Endothelial cell of umbilical vein (primary cell): ENCODE measurements around the gene AP1B1. TPM values are rescaled to one million over a fixed set of nuclear protein-coding genes. Genes with fewer than 3 reads are reported as not detected.

Experiments
- BruUV-seq: library from RNA; stranded (reverse); fragments of 400-500 nt; replicated peaks from 2 replicates; lab custom pipeline; 2021; lab: Mats Ljungman, UMichigan
- CTCF ChIA-PET: fragments of 300-600, 350-600 bp; sonication (Branson Sonifier 250); formaldehyde crosslinking; loops from one replicate; lab custom pipeline; 2021; ENCODE audit warnings: antibody characterized with exemption, inconsistent platforms; lab: Charles Lee
- POLR2A ChIA-PET: fragments of 300-600, 350-600 bp; sonication (Branson Sonifier 250); formaldehyde crosslinking; loops from one replicate; lab custom pipeline; 2021; ENCODE audit warnings: antibody characterized with exemption, inconsistent platforms; lab: Charles Lee
- DNase-seq: peaks from one replicate; pipeline ENCODE4 v3.0.0-alpha.2; 2011; ENCODE audit warnings: low read depth, low spot score
- FAIRE-seq: peaks from 2 replicates; lab custom pipeline; 2011; peaks lifted over from hg19 to GRCh38; lab: Jason Lieb, UNC
- H2AFZ ChIP-seq: 2 replicates; pipeline ENCODE4 v1.6.0; 2012; ENCODE audit warnings: low read depth, low read length, control low read depth, inconsistent platforms
- H3K27ac ChIP-seq: 2 replicates; pipeline ENCODE4 v1.5.1; 2011; ENCODE audit warnings: low read depth, mild to moderate bottlenecking, control low read depth, low read length, moderate library complexity; ENCODE audit not compliant: insufficient read depth
- H3K27me3 ChIP-seq, 2 experiments: 2 replicates each; pipeline versions ENCODE4 v1.6.0 to v1.6.1; 2011; ENCODE audit warnings: low read length in 2 of 2, mixed read lengths in 1 of 2; ENCODE audit not compliant: control insufficient read depth in 2 of 2, insufficient read depth in 2 of 2
- H3K36me3 ChIP-seq, 2 experiments: 2 replicates in 1 of 2; 3 replicates in 1 of 2; pipeline ENCODE4 v1.5.1; 2011; ENCODE audit warnings: low read length in 2 of 2, mild to moderate bottlenecking in 1 of 2, moderate library complexity in 1 of 2; ENCODE audit not compliant: control insufficient read depth in 2 of 2, insufficient read depth in 2 of 2; ENCODE audit errors: extremely low read depth in 1 of 2
- H3K4me1 ChIP-seq: 3 replicates; pipeline ENCODE4 v1.5.1; 2011; ENCODE audit warnings: mild to moderate bottlenecking, low read length; ENCODE audit not compliant: control insufficient read depth, insufficient read depth; ENCODE audit errors: extremely low read depth
- H3K4me2 ChIP-seq: 2 replicates; pipeline ENCODE4 v1.6.1; 2011; ENCODE audit warnings: low read length, control low read depth, mixed read lengths; ENCODE audit not compliant: insufficient read depth
- H3K4me3 ChIP-seq, 3 experiments: fragments of 200-600 bp in 1 of 3; sonication (generic), shearing (Covaris generic) in 1 of 3; replicated peaks in 1 of 3; 2 replicates each; pipeline ENCODE4 v1.5.1; 2011 to 2016; ENCODE audit warnings: control low read depth in 3 of 3, low read length in 3 of 3, mild to moderate bottlenecking in 2 of 3, inconsistent platforms in 1 of 3, low read depth in 1 of 3, moderate library complexity in 1 of 3; ENCODE audit not compliant: insufficient read depth in 1 of 3
- H3K79me2 ChIP-seq: 2 replicates; pipeline ENCODE4 v1.6.0; 2012; ENCODE audit warnings: low read length, inconsistent platforms; ENCODE audit not compliant: control insufficient read depth, insufficient read depth
- H3K9ac ChIP-seq: replicated peaks from 2 replicates; pipeline ENCODE3; 2011; ENCODE audit warnings: low read length, control low read depth; ENCODE audit not compliant: insufficient read depth; ENCODE audit errors: extremely low read depth
- H3K9me1 ChIP-seq: replicated peaks from 3 replicates; pipeline ENCODE4 v1.6.0; 2011; ENCODE audit warnings: mild to moderate bottlenecking, low read length; ENCODE audit not compliant: control insufficient read depth, insufficient read depth; ENCODE audit errors: extremely low read depth
- H3K9me3 ChIP-seq: replicated peaks from 2 replicates; pipeline ENCODE4 v1.5.1; 2012; ENCODE audit warnings: low read length, inconsistent platforms; ENCODE audit not compliant: control insufficient read depth, insufficient read depth
- H4K20me1 ChIP-seq: replicated peaks from 2 replicates; pipeline ENCODE3; 2011; ENCODE audit warnings: mild to moderate bottlenecking, low read length; ENCODE audit not compliant: control insufficient read depth, insufficient read depth; ENCODE audit errors: extremely low read depth
- EZH2 ChIP-seq: IDR thresholded peaks from 2 replicates; pipeline ENCODE4 v1.6.1; 2012; ENCODE audit warnings: borderline replicate concordance, low read depth, mild to moderate bottlenecking, moderate library complexity, low read length, inconsistent platforms; ENCODE audit not compliant: severe bottlenecking
- FOS ChIP-seq: IDR thresholded peaks from 2 replicates; pipeline ENCODE4 v1.6.1; 2011; ENCODE audit warnings: mild to moderate bottlenecking, low read length, moderate library complexity, borderline replicate concordance; ENCODE audit not compliant: insufficient read depth
- GATA2 ChIP-seq: IDR thresholded peaks from 2 replicates; pipeline ENCODE4 v1.7.0; 2011; ENCODE audit warnings: low read depth, mild to moderate bottlenecking, moderate library complexity, mixed read lengths, low read length; ENCODE audit not compliant: insufficient read length, insufficient read depth
- JUN ChIP-seq: IDR thresholded peaks from 2 replicates; pipeline ENCODE4 v1.6.1; 2011; ENCODE audit warnings: borderline replicate concordance, low read depth; ENCODE audit not compliant: insufficient read length, insufficient read depth
- MYC ChIP-seq: IDR thresholded peaks from one replicate; pipeline ENCODE4 v1.6.1; 2011; ENCODE audit warnings: mild to moderate bottlenecking, low read depth, low read length
- POLR2A ChIP-seq: IDR thresholded peaks from 2 replicates; pipeline ENCODE4 v1.6.1; 2012; ENCODE audit warnings: low read depth, mild to moderate bottlenecking, control low read depth, low read length
- POLR2AphosphoS5 ChIP-seq: IDR thresholded peaks from 2 replicates; pipeline ENCODE4 v1.6.1; 2012; ENCODE audit warnings: low read depth, mild to moderate bottlenecking, control low read depth, low read length, moderate library complexity; ENCODE audit not compliant: insufficient read depth
- dilution Hi-C: fragments of 300-500 bp; cut with MboI; formaldehyde crosslinking; loops from one replicate; pipeline ENCODE4 v1.15.0; 2019; ENCODE audit warnings: low sequenced_read_pairs; ENCODE audit not compliant: extremely low pct_ligation_motif_present
- intact Hi-C: fragments of 100-400 bp; cut with micrococcal nuclease; formaldehyde crosslinking; loops from one replicate; pipeline ENCODE4 v1.10.0; 2022
- polyA plus RNA-seq, 4 experiments: library from polyadenylated mRNA; depleted of rRNA in 3 of 4; stranded (reverse) in 3 of 4; unstranded in 1 of 4; fragments of >200 nt; gene quantifications; 2 replicates each; pipeline versions ENCODE4 v1.2.1 to v1.2.3, GENCODE V29; 2011 to 2012; ENCODE audit warnings: missing spikeins in 1 of 4
- total RNA-seq: library from RNA; stranded (reverse); gene quantifications from 2 replicates; pipeline ENCODE4 v1.2.3, GENCODE V29; 2021
- TF ChIP-seq, protein P1 (sequence below): IDR thresholded peaks from 2 replicates; pipeline ENCODE4 v1.6.1; 2011; ENCODE audit not compliant: insufficient read depth, insufficient read length
- TF ChIP-seq, protein P2 (sequence below), 2 donors: IDR thresholded peaks; 1 replicate in 1 of 2; 2 replicates in 1 of 2; pipeline ENCODE4 v1.5.1; 2011; ENCODE audit warnings: low read length in 2 of 2, mild to moderate bottlenecking in 2 of 2, moderate library complexity in 2 of 2, control low read depth in 1 of 2, inconsistent platforms in 1 of 2, low read depth in 1 of 2; ENCODE audit not compliant: insufficient read depth in 1 of 2; ENCODE audit errors: extremely low read depth in 1 of 2

Gene AP1B1
- total and polyA plus RNA-seq, 2 donors (not counting 3 experiments of a cell fraction or from before 2014, with no cell fraction given): 107 to 131 TPM

DNA sequence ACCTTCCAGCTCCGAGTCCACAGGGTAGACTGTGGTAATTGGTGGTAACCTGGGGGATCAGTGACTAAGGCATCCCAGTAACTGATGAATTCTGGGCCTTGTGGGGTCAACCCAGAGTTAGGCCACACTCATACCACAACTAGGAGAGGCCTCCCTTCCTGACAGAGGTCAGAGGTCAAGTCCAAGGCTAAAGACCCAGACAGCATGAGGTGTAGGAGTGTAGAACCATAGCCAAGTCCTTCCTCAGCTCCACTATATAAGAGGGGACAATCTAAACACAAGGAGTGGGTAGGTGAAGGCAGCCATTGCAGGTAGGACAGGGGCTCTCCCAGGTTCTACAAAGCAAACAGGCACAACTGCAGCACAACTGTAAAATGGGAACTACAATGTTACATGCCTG lies 4.6 kb downstream of the AP1B1 start:
- H3K9me1 ChIP-seq: no peaks in the 10 kb centered on the region
- peaks cover 55% of the 10 kb centered on the region for H3K79me2 ChIP-seq
- dilution Hi-C loops: no loop called here
- H3K36me3 ChIP-seq: peaks cover 0 to 3% of the 10 kb centered on the region in 2 experiments
- H3K9me3 ChIP-seq: no peaks in the 10 kb centered on the region
- CTCF ChIA-PET: interaction anchor here (0.6 kb wide), 1 partner anchor 59 kb away, joined by 3 read pairs; no protein-coding TSS in a partner anchor
- no peaks in the 10 kb centered on the region for H3K27me3 ChIP-seq
- H3K9ac ChIP-seq: no peak overlapping the region
- no peaks in the 10 kb centered on the region for H4K20me1 ChIP-seq
- DNase-seq (no peak), FAIRE-seq (no peak)
- H3K4me1 ChIP-seq: peaks cover 40% of the 10 kb centered on the region
- TF ChIP-seq, protein P1, sequence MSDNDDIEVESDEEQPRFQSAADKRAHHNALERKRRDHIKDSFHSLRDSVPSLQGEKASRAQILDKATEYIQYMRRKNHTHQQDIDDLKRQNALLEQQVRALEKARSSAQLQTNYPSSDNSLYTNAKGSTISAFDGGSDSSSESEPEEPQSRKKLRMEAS: no peak
- no peak for TF ChIP-seq MYC
- no peak for TF ChIP-seq POLR2A
- no peak for TF ChIP-seq EZH2
- TF ChIP-seq FOS: no peak
- TF ChIP-seq JUN: no peak
- no peak for TF ChIP-seq POLR2AphosphoS5
- TF ChIP-seq, protein P2, sequence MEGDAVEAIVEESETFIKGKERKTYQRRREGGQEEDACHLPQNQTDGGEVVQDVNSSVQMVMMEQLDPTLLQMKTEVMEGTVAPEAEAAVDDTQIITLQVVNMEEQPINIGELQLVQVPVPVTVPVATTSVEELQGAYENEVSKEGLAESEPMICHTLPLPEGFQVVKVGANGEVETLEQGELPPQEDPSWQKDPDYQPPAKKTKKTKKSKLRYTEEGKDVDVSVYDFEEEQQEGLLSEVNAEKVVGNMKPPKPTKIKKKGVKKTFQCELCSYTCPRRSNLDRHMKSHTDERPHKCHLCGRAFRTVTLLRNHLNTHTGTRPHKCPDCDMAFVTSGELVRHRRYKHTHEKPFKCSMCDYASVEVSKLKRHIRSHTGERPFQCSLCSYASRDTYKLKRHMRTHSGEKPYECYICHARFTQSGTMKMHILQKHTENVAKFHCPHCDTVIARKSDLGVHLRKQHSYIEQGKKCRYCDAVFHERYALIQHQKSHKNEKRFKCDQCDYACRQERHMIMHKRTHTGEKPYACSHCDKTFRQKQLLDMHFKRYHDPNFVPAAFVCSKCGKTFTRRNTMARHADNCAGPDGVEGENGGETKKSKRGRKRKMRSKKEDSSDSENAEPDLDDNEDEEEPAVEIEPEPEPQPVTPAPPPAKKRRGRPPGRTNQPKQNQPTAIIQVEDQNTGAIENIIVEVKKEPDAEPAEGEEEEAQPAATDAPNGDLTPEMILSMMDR (IDR thresholded peaks at IDR 0.05; ENCODE audit: extremely low read depth in 1 of 2, insufficient read depth in 1 of 2, low read depth in 1 of 2, low read length in 2 of 2): no peak
- no peak for TF ChIP-seq GATA2
- no TSS peak for BruUV-seq
- no peak overlapping the region for H3K4me2 ChIP-seq
- no peak overlapping the region for H3K27ac ChIP-seq
- intact Hi-C loops: loop anchor here (10.0 kb wide), 1 partner anchor 1041 kb away; the partner anchor contains the start of gene MTFP1
- H2AFZ ChIP-seq: no peak overlapping the region
- POLR2A ChIA-PET: interaction anchor here (0.7 kb wide), 1 partner anchor 73 kb away, joined by 7 read pairs; no protein-coding TSS in a partner anchor
- no peak overlapping the region for H3K4me3 ChIP-seq
